ENCODE results near the gene TOE1.
A peak's percentile ranks its signal among the peaks of the same experiment; 100 is the strongest.

The TOE1 gene

DNA sequence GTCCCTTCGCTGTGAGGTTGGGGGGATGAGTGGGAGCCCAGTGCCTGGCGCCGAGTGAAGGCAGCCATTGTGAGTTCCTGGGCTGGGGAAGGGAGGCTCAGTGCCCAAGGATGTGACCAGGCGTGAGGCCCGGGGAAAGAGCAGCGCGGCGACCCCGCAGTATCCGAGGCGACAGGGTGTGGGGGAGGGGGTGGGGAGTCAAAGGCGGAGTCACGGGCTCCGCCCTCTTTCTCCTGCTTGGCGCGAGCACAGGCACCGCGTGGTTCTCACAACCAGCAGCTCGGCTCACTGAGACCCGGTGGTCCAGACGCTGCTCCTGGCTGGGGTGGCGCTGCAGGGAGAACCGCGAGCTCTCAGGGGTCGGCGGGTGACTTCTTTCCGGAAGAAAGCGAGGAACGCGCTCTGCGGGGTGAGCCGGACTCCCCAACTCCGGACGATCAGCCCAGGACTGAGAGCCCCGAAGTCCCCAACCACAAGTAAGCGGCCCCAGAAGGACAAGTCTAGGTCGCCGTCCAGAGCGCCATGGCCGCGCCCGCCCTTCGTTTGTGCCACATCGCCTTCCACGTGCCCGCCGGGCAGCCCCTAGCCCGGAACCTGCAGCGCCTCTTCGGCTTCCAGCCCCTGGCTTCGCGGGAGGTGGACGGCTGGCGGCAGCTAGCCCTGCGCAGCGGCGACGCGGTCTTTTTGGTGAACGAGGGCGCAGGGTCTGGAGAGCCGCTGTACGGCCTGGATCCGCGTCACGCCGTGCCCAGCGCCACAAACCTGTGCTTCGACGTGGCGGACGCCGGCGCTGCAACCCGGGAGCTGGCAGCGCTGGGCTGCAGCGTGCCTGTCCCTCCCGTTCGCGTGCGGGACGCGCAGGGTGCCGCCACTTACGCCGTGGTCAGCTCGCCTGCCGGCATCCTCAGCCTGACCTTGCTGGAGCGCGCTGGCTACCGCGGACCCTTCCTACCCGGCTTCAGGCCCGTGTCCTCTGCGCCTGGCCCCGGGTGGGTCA is 13.0 kb upstream of the TOE1 start, which contains the start of gene HPDL:
HPDL (plus strand) TSS at position 269 of the 997 bp plus-strand sequence; CDS start at position 523, 254 bp downstream.
- DNase-seq (ENCODE audit: low spot score): peak; percentile 73

DNA sequence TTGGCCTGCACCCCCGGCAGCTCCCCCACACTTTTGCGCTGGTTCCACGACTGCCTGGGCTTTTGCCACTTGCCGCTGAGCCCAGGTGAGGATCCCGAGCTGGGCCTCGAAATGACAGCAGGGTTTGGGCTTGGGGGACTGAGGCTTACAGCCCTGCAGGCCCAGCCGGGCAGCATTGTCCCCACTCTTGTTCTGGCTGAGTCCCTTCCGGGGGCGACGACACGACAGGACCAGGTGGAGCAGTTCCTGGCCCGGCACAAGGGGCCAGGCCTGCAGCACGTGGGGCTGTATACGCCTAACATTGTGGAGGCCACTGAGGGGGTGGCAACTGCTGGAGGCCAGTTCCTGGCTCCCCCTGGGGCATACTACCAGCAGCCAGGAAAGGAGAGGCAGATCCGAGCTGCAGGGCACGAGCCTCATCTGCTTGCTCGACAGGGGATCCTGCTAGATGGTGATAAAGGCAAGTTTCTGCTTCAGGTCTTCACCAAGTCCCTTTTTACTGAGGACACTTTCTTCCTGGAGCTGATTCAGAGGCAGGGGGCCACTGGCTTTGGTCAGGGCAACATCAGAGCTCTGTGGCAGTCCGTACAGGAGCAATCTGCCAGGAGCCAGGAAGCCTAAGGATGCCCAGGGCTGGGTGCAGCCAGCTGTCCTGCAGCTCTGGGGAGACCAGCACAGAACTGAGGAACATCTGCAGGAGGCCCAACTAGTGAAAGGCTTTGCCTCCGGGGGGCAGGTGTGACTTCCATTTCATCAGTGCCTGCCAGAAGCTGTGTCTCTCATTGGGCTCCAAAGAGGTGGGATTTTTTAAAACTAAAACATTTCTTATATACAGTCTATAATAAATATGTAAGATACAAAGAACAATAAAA is 12.1 kb upstream of the TOE1 start:
- DNase-seq (ENCODE audit: low spot score): no peak

DNA sequence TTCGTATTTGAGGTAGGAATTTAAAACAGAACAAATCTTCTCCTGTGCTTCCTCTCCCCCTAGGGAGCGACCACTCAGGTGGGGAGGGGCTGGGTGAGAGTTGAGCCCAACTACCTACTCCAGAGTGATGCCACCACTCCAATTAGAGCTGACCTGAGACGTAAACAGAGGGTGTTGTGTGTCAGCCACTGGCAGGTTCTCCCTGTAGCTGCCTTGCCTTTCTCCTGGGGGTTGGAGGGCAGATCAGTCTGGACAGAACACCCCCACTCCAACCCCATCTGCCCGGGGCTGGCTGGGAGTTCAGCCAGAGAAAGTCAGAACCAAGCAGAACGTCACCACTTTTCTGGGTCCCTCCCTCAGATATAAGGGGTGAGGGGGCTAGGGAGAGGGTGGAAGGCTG is 11.3 kb upstream of the TOE1 start:
- DNase-seq (ENCODE audit: low spot score): no peak

DNA sequence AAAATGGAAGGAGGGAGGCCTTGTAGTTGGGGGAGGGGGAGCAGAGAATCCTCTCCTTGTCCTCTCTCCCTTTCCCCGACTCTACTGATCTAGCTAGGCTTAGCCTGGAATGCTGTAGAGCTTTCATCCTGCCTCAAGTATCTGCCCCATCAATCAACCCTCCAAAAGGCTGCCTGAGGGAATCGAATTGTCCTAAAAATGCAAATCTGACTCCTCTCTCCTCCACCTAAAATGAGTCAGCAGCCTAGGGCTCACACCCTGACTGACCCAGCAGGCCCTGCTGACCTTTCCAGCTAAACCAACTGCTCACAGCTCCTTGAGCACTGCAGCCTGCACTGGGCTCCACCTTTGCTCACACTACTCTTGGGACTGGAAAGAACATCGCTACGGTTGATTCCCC is 10.5 kb upstream of the TOE1 start:
- no peak for DNase-seq (ENCODE audit: low spot score)

DNA sequence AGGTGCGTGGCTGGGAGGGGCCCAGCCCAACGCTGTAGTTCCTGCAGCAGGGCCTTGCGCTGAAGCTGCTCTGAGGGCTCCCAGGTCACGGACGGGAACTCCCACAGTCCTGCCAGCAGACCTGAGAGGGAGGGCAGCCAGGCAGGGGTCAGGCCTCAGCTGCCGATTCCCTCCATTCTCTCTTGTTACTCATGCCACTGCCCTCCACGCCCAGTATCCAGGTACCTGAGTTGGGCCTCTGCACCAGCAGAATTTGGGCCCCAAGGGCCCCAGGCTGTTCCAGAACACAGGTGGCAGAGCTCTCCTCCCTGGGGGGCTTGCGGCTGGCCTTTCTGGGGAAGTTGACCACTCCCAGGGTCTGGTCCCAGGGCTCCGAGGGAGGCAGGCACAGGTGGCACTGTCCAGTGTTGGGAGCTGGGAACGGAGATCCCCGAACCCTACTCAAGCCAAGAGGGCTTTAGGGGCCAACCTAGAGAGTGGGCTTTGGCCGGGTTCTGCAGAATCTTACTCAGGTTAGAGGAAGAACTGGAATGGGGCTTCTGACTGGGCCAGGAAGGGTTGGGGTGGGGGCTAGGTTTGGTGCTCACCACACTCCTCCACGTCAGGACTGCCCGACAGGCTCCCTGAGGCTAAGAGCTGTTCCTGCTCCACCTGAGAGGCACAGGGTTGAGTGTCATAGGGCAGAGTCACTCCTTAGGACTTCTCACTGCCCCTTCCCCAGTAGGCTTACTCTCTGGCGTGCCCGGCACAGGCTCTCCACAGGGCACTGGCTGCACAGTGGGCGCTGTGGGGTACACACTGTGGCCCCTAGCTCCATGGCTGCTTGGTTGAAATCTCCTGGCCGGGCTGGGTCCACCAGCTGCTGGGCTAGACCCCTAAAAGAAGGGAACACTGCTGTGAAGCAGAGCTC is 8.3 kb upstream of the TOE1 start:
- DNase-seq (ENCODE audit: low spot score): no peak

DNA sequence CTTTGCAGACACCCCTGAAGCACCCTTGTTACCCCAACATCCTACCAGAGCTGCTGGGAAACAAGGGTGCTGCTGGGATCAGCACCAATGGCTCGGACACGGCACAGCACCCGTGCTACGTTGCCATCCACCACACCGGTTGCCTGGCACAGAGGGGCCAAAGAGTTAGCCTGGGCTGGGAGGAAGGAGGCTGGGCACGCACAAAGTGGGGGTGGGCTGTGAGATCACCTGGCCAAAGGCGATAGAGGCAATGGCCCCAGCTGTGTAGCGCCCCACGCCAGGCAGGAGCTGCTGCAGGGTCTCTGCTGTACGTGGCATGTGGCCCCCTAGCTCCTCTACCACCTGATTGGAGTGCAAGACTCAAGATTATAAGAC is 7.6 kb upstream of the TOE1 start:
- DNase-seq (ENCODE audit: low spot score): no peak

DNA sequence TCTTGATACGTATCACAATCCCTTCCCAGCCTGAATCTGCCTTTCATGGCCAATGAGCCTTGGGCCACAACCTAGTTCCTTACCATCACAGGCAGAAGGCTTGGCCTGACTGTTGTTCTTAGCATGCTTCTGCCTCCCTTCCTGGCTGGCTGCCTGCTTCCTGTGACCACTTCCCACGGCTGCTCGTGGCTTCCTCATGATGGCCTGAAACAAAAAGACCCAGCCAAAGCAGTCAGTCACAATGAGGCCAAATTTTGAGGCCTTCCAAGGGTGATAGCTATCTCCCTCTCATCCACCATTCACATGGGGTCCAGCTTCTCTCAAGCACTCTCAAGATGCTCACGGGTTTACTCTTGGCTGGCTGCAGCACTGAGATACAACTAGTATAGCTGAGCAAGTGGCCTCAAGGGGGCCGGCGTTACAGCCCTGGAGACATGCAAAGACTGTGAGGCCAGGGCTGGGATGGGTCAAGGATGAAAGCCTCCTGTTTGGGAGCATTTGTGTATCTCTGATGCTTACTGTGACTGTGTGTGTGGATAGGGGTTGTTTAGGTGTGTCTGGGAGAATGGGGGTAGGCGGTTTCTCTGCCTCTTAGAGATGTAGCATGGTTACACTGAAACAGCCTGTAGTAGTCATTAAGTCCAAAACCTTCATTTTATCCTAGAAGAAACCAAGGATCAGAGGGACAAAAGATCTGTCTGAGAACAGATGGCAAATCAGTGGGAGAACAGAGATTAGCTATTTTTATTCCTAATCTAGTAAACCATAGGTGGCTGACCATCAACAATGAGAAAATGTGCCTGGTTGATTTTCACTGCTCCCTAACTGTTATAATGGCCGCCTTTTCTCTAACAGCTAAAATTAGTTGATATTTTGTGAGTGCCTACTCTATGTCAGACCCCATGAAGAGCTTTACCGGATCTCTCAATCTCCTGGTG is 5.4 kb upstream of the TOE1 start:
- no peak for DNase-seq (ENCODE audit: low spot score)

DNA sequence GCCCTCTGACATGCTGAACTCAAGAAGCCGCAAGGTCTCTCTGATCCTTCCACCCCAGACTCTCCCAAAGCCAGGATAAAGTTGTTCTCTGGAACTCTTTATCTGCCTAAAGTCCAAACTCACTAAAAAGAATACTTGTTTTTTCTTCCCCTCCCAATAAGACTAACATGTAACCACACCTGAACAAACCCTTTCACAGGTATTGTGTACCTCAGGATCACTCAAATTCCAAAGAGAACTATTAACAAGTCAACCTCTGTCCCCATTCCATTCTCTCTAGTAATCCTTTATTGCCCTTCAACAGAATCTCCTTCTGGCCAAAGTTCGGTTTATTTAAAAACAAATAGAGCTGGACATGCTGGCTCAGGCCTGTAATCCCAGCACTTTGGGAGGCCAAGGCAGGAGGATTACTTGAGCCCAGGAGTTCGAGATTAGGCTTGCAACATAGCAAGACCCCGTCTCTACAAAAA is 4.1 kb upstream of the TOE1 start:
- DNase-seq (ENCODE audit: low spot score): no peak

DNA sequence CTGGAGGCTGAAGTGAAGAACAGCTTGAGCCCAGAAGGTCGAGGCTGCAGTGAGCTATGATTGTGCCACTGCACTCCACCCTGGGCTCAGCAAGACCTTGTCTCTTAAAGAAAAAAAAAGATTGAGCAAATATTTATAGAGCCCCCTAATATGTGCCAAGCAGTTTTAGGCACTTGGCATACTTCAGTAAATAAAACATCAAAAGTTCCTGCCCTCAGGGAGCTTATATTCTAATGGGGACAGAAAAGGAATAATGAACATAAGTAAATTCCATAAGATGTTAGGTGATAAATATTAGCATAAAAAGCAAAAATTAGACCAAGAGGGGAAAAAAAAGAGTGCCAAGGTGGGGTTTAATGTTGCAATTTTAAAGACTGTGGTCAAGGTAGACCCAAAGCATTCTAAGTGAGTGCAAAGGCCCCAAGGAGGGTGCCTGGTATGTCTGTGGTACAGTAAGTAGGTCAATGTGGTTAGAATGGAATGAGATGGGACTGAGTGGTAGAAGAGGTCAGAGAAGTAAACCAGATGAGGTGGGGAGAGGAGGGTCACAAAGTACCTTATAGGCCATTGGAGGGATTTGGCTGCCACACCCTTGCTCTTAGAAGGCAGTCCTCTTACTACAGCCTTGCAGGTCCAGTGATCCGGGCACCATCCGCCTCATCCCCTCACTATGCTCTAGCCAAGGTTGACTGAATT is 2.2 kb upstream of the TOE1 start:
- DNase-seq (ENCODE audit: low spot score): no peak

DNA sequence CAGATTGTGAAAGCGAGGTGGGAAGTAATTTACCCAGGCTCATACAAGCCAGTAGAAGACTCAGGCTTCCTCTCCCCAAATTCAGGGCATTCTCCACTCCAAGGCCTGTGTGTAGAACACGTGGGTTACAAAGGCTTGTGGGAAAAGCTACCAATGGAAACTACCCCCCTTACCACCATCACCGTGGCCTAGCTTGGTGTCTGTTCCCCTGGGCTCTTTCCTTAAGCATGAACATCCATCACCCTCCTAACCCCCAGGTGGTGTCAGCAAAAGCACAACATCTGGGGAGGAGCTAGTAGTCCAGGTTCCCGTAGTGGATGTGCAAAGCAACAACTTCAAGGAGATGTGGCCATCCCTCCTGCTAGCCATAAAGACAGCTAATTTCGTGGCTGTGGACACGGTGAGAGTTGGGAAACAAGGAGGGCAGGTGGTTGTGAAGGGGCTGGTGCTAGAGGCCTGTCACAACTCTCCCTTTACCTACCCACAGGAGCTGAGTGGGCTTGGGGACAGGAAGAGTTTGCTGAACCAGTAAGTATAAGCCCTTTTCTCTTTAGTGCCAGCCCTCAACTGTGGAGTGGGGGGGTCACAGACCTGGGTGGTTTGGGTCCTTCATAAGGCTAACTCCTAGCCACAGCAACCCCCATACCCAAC is 971 bp downstream of the TOE1 start:
- DNase-seq (ENCODE audit: low spot score): no peak

DNA sequence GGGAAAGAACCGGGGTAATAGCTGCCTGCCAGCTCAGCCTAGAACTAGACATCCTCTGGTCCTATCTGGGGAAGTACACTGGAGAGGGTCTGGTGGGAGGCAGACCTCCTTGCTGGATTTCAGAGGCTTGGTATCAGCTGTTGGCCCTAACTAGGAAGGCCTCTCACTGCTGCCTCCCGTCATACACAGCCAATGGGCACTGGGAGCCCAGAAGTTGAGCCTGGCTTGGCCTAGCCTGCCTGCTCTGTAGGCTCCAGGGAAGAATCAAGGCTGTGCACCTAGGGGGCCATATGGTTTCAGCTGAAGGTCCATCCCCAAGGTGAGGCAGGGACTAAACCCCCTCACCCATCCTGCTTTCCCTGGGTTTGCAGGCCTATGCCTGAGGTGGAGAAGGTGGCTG is 4.5 kb downstream of the TOE1 start:
- no peak for DNase-seq (ENCODE audit: low spot score)

DNA sequence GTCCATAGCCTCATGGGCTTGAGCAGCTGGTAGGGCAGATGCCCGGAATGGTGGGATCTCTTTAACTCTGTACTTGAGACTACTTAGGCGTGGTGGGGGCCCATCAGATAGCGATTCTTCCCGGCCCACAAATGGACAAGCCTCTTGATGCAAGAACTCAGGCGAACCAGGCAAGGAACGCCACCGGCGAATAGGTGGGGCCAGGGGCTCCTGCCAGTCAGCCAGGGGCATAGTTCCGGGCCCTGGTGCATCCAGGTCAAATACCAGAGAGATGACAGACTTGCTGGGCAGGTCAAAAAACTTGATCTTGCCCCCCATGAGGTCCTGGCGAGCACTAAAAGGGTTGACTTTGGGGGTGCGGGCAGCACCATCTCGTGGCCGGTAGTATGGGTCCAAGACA is 5.0 kb downstream of the TOE1 start:
- DNase-seq (ENCODE audit: low spot score): no peak

DNA sequence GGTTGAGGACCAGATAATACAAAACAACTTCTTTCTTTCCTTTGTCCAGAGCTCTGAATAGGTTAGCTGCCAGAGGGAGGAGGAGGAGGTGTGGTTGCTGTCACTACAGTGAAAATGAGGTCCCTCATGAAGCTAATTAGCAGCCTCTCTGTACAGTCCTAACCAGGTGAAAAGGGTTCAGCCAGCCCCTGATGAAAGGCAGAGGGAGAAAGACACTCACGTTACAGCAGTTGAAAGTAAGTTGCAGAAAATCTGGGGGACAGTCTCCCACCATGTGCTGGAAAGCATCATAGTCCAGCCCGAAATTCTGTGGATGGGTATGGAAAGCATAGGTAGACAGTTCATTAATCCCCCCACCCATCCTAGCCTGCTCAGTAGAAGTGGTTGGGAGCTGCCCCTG is 6.5 kb downstream of the TOE1 start:
- DNase-seq (ENCODE audit: low spot score): no peak

DNA sequence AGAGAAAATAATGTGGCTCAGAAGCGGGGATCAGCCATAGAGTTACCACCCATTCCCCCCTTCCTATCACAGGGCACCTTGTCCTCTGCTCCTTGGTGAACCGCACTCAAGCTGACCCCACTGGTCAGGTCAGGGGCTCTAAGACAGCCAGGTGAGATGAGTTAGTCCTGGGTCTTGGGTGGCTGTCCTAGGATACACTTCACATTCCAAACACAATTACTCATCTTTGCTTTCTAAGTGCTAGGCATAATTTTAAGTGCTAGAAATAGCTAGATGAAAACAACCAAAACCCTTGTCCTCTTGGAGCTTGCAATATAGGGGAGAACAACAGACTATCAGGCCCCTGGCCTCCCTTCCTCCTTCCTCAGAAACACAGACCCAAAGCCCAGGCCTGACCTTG is 8.1 kb downstream of the TOE1 start:
- peak; percentile 47 for DNase-seq (ENCODE audit: low spot score)

DNA sequence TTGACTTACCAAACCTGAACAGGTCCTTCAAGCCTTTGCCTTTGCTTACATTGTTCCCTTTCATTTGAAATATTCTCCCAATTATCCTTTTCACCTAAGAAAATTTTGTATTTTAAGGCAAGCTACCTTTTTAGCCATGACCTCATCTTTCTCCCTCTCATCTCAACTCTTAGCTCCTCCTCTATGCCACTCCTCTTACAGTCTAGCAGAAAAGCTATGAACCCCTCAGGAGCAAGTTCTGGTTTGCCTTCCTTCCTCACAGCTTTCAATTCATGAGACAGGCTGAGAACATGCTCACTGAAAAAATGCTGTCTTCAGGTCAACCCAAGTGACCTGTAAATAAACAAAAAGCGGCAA is 8.6 kb downstream of the TOE1 start:
- DNase-seq (ENCODE audit: low spot score): no peak

DNA sequence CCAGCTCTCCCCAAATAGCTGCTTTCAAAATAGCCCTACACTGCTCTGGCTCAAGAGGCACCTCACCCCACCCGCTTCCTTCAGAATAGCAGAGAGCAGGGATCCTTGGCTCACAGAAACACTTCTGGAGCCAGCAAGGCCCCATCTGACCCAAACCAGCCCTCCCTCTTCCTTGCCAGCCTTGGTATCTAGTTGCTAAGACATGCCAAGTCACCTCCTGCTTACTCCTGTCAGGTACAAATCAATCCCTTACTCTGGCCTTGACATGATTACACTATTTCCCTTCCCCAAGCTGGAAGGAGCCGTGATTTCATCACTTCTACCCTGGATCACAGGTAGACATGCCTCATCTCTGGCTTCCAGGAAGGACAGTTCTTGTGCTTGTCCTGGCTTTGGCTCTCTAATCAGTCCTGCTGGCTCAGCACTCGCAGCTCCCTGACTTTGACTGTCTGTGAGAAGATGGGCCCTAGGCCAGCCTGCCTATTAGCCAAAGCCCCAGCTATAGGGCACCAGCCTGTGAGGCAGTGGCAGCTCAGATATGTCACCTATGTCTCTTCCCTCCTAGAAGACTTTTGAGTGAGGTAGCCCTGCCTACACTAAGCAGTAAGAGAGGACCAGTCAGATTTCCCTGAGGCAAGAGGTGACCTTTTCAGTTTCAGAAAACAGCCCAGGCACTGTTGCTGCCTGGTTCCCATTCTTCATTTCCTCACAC is 9.2 kb downstream of the TOE1 start:
- no peak for DNase-seq (ENCODE audit: low spot score)

DNA sequence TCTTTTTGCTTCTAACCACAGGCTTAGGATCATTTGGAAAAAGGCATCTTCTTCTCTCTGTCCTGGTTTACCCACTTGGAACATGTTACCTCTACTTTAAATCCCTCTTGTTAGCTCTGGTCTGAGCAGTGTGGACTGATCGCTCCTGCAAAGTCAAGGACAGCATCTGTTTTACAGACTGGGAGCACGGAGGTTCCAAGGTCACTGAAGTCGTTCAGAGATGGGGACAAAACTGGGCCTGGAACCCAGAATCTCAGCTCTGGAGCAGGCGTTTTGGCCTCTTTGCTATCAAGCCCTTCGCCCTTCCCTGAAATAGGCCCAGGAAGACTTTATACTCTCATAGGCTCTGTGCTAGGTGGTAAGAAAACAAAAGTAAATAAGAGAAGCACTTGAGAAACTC is 11.5 kb downstream of the TOE1 start:
- no peak for DNase-seq (ENCODE audit: low spot score)

DNA sequence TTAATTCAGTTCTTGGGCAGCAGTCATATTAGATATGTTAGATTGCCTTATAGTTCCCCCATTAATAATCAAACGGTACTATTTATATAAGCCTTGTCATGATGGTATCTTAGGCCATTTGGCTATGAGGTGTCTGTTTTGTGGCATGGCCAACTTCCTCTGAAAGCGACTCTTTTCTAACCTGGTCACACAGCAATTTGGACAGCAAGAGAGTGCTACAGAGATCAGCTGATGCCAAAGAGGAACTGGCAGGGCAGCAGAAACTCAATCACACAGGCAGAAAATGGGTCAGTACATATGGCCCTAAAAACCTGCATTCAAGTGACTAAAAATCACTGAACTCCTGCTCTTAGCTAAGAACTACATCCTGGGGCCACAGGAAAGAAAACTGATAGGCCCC is 13.7 kb downstream of the TOE1 start:
- DNase-seq (ENCODE audit: low spot score): no peak

DNA sequence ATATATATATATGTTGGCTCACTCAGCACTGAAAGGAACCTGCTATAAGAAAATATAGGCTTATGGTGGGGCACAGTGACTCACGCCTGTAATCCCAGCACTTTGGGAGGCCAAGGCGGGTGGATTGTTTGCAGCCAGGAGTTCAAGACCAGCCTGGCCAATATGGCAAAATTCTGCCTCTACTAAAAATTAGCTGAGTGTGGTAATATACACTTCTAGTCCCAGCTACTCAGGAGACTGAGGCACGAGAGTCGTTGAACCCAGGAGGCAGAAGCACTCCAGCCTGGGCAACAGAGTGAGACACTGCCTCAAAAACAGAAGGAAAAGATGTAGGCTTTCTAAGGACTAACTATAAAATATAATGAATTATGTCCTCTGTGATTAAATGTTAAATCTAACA is 14.9 kb downstream of the TOE1 start:
- DNase-seq (ENCODE audit: low spot score): no peak

Measured in hepatic stellate cell (primary cell).